Neuronal stem cell (in vitro differentiated cells): ENCODE results near the gene ABCC1.

ENCODE experiments used
- DNase-seq: peaks from one replicate; pipeline ENCODE4 v3.0.0-alpha.2; 2013; ENCODE audit warnings: low spot score
- H2AFZ ChIP-seq: one replicate; pipeline ENCODE4 v1.6.1; 2013; ENCODE audit warnings: mild to moderate bottlenecking, low read length, inconsistent platforms
- H2AK5ac ChIP-seq: 2 replicates; pipeline ENCODE4 v1.6.1; 2013; ENCODE audit warnings: low read depth, mild to moderate bottlenecking, inconsistent platforms, low read length, moderate library complexity, mixed read lengths
- H2BK120ac ChIP-seq: 2 replicates; pipeline ENCODE4 v1.6.1; 2013; ENCODE audit warnings: low read depth, mild to moderate bottlenecking, inconsistent platforms, low read length, moderate library complexity, mixed read lengths
- H2BK12ac ChIP-seq: one replicate; pipeline ENCODE4 v1.6.1; 2013; ENCODE audit warnings: low read length, inconsistent platforms
- H2BK15ac ChIP-seq: 2 replicates; pipeline ENCODE4 v1.6.1; 2013; ENCODE audit warnings: mild to moderate bottlenecking, low read length, inconsistent platforms, mixed read lengths
- H2BK5ac ChIP-seq: one replicate; pipeline ENCODE4 v1.6.1; 2013; ENCODE audit warnings: inconsistent platforms, mild to moderate bottlenecking, low read length, moderate library complexity
- H3K14ac ChIP-seq: one replicate; pipeline ENCODE4 v1.6.1; 2013; ENCODE audit warnings: low read length, inconsistent platforms
- H3K18ac ChIP-seq: 2 replicates; pipeline ENCODE4 v1.6.1; 2013; ENCODE audit warnings: low read length, inconsistent platforms
- H3K23ac ChIP-seq: 2 replicates; pipeline ENCODE4 v1.6.1; 2013; ENCODE audit warnings: low read depth, mild to moderate bottlenecking, mixed read lengths, low read length, inconsistent platforms; ENCODE audit not compliant: poor library complexity
- H3K27ac ChIP-seq: replicated peaks from 3 replicates; pipeline ENCODE4 v1.5.1; 2013; ENCODE audit warnings: low read length, inconsistent platforms
- H3K27me3 ChIP-seq, 3 experiments: 2 replicates each; pipeline ENCODE4 v1.6.1; 2013; ENCODE audit warnings: low read length in 3 of 3, mild to moderate bottlenecking in 2 of 3, inconsistent platforms in 1 of 3, low read depth in 1 of 3, mixed read lengths in 1 of 3, moderate library complexity in 1 of 3; ENCODE audit not compliant: control insufficient read depth in 3 of 3, insufficient read depth in 3 of 3
- H3K36me3 ChIP-seq, 2 donors: replicated peaks in 1 of 2; 2 replicates each; pipeline ENCODE4 v1.6.1; 2013; ENCODE audit warnings: low read length in 2 of 2; ENCODE audit not compliant: control insufficient read depth in 2 of 2, insufficient read depth in 2 of 2
- H3K4ac ChIP-seq: 2 replicates; pipeline ENCODE4 v1.6.1; 2013; ENCODE audit warnings: inconsistent platforms, mild to moderate bottlenecking, low read length, moderate library complexity
- H3K4me1 ChIP-seq, 2 donors: 1 replicate in 1 of 2; 2 replicates in 1 of 2; pipeline ENCODE4 v1.6.1; 2013; ENCODE audit warnings: low read length in 2 of 2, low read depth in 1 of 2; ENCODE audit not compliant: control insufficient read depth in 2 of 2, insufficient read depth in 1 of 2
- H3K4me2 ChIP-seq: one replicate; pipeline ENCODE4 v1.6.1; 2013; ENCODE audit warnings: mild to moderate bottlenecking, low read length, inconsistent platforms; ENCODE audit not compliant: insufficient read depth, poor library complexity, severe bottlenecking
- H3K4me3 ChIP-seq, 2 donors: 2 replicates each; pipeline ENCODE4 v1.5.1; 2013; ENCODE audit warnings: low read length in 2 of 2, mild to moderate bottlenecking in 2 of 2, inconsistent platforms in 1 of 2, moderate library complexity in 1 of 2
- H3K79me1 ChIP-seq: one replicate; pipeline ENCODE4 v1.6.1; 2013; ENCODE audit warnings: low read depth, mild to moderate bottlenecking, inconsistent platforms, low read length, moderate library complexity
- H3K9ac ChIP-seq: one replicate; pipeline ENCODE4 v1.6.1; 2013; ENCODE audit warnings: mild to moderate bottlenecking, low read depth, low read length, inconsistent platforms; ENCODE audit not compliant: poor library complexity
- H3K9me3 ChIP-seq, 2 donors: replicated peaks in 1 of 2; 2 replicates each; pipeline versions ENCODE3 to v1.6.1; 2013; ENCODE audit warnings: low read length in 2 of 2, mild to moderate bottlenecking in 2 of 2, inconsistent platforms in 1 of 2, low read depth in 1 of 2, mixed read lengths in 1 of 2, moderate library complexity in 1 of 2; ENCODE audit not compliant: control insufficient read depth in 2 of 2, insufficient read depth in 1 of 2
- H4K8ac ChIP-seq: one replicate; pipeline ENCODE4 v1.6.1; 2013; ENCODE audit warnings: low read depth, mild to moderate bottlenecking, inconsistent platforms, low read length, moderate library complexity
- H4K91ac ChIP-seq: one replicate; pipeline ENCODE4 v1.6.1; 2013; ENCODE audit warnings: low read length, low read depth, mild to moderate bottlenecking, inconsistent platforms; ENCODE audit not compliant: poor library complexity
- WGBS, 2 donors: extraction: QIAGEN DNeasy Blood & Tissue Kit; methylation state at CpG; one replicate each; pipeline ENCODE4 v1.1.7; 2013; ENCODE audit warnings: missing lambda C conversion rate in 2 of 2, mixed read lengths in 1 of 2; ENCODE audit not compliant: insufficient read length in 2 of 2, insufficient replicate concordance in 1 of 2; ENCODE audit errors: extremely low coverage in 2 of 2; 5-methylcytosine and 5-hydroxymethylcytosine counted together

ABCC1 gene

DNA sequence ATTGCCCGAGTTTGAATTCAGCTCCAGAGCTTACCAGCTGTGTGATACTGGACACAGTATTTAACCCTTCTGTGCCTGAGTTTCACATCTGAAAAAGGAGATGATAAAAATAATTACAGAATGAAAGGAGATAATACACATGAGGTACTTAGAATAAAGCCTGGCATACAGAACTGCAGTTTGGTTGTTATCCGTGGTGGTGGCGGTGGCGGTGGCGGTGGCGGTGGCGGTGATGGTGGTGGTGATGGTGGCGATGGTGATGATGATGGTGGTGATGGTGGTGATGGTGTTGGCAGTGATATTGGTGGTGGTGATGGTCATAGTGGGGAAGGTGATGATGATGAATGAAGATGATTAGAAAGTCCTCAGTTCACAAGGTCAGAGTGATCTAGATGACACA, 57.2 kb downstream of the ABCC1 start:
- H3K27me3 ChIP-seq: no peaks in the 10 kb centered on the region
- no peak overlapping the region for H3K14ac ChIP-seq
- no peak overlapping the region for H3K4ac ChIP-seq
- peak overlapping the region; percentile 15 for H3K9ac ChIP-seq
- no peak overlapping the region for H2BK5ac ChIP-seq
- H4K91ac ChIP-seq: no peak overlapping the region
- no peak overlapping the region for H2BK120ac ChIP-seq
- H2AK5ac ChIP-seq: no peak overlapping the region
- no peak overlapping the region for H3K27ac ChIP-seq
- no peak overlapping the region for H3K4me3 ChIP-seq
- H3K9me3 ChIP-seq: peaks cover 0 to 2% of the 10 kb centered on the region in 2 donors
- H2AFZ ChIP-seq: no peak overlapping the region
- no peak for DNase-seq
- H4K8ac ChIP-seq: no peak overlapping the region
- peaks cover 2% of the 10 kb centered on the region for H3K79me1 ChIP-seq
- H3K4me2 ChIP-seq: no peak overlapping the region
- no peaks in the 10 kb centered on the region for H3K4me1 ChIP-seq
- WGBS, 2 donors: no CpG with 5 or more reads among the region's 8 CpGs
- no peak overlapping the region for H2BK12ac ChIP-seq
- peaks cover 0 to 14% of the 10 kb centered on the region in 2 donors for H3K36me3 ChIP-seq
- H3K23ac ChIP-seq: no peak overlapping the region
- no peak overlapping the region for H3K18ac ChIP-seq
- H2BK15ac ChIP-seq: no peak overlapping the region

DNA sequence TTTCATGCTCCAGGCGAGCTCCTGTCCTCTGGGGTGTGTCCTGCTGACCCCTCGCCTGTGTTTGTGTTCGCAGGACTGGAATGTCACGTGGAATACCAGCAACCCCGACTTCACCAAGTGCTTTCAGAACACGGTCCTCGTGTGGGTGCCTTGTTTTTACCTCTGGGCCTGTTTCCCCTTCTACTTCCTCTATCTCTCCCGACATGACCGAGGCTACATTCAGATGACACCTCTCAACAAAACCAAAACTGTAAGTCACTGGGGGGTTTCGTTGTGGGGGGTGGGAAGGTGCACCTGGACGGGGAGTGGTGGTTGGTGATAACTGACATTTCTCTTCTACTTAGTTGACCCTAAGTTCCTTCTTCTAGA, 58.3 kb downstream of the ABCC1 start:
- Histone ChIP-seq H3K4ac (no peak overlapping the region), H2AK5ac (no peak overlapping the region), H2BK15ac (no peak overlapping the region), H2BK120ac (no peak overlapping the region), H3K4me3 (no peak overlapping the region), H3K18ac (no peak overlapping the region), H3K4me2 (no peak overlapping the region), H3K4me1 (no peaks in the 10 kb centered on the region), H3K36me3 (peaks cover 3 to 16% of the 10 kb centered on the region in 2 donors), H2AFZ (no peak overlapping the region), H2BK5ac (no peak overlapping the region), H4K8ac (no peak overlapping the region), H3K14ac (no peak overlapping the region), H3K27ac (no peak overlapping the region), H3K27me3 (no peaks in the 10 kb centered on the region), H3K79me1 (peaks cover 3% of the 10 kb centered on the region), H3K9ac (no peak overlapping the region), H3K9me3 (peaks cover 0 to 4% of the 10 kb centered on the region in 2 donors), H2BK12ac (no peak overlapping the region), H3K23ac (no peak overlapping the region), H4K91ac (no peak overlapping the region)
- no peak for DNase-seq
- WGBS, 2 donors: no CpG with 5 or more reads among the region's 11 CpGs

DNA sequence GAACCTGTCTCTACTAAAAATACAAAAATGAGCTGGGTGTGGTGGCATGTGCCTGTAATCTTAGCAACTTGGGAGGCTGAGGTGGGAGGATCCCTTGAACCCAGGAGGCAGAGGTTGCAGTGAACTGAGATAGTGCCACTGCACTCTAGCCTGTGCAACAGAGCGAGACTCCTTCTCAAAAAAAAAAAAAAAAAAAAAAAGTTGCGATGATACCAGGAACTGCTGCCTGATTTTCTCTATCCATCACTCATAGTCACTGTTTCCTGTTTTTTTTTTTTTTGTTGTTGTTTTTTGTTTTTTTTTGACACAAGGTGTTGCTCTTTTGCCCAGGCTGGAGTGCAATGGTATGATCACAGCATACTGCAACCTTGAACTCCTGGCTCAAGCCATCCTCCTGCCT, 59.2 kb downstream of the ABCC1 start:
- no peak overlapping the region for H3K9ac ChIP-seq
- no peaks in the 10 kb centered on the region for H3K4me1 ChIP-seq
- no peak overlapping the region for H2AK5ac ChIP-seq
- H2BK15ac ChIP-seq: no peak overlapping the region
- no peak overlapping the region for H3K18ac ChIP-seq
- peaks cover 3 to 16% of the 10 kb centered on the region in 2 donors for H3K36me3 ChIP-seq
- H3K23ac ChIP-seq: no peak overlapping the region
- peaks cover 0 to 4% of the 10 kb centered on the region in 2 donors for H3K9me3 ChIP-seq
- H3K4ac ChIP-seq: no peak overlapping the region
- H3K27ac ChIP-seq: no peak overlapping the region
- no peak overlapping the region for H4K8ac ChIP-seq
- H4K91ac ChIP-seq: no peak overlapping the region
- H3K14ac ChIP-seq: no peak overlapping the region
- no peak overlapping the region for H3K4me2 ChIP-seq
- H3K27me3 ChIP-seq: no peaks in the 10 kb centered on the region
- H3K4me3 ChIP-seq: no peak overlapping the region
- WGBS, 2 donors: no CpG with 5 or more reads among the region's 2 CpGs
- no peak overlapping the region for H2BK120ac ChIP-seq
- H2AFZ ChIP-seq: no peak overlapping the region
- H3K79me1 ChIP-seq: peaks cover 3% of the 10 kb centered on the region
- no peak overlapping the region for H2BK5ac ChIP-seq
- no peak for DNase-seq
- no peak overlapping the region for H2BK12ac ChIP-seq

DNA sequence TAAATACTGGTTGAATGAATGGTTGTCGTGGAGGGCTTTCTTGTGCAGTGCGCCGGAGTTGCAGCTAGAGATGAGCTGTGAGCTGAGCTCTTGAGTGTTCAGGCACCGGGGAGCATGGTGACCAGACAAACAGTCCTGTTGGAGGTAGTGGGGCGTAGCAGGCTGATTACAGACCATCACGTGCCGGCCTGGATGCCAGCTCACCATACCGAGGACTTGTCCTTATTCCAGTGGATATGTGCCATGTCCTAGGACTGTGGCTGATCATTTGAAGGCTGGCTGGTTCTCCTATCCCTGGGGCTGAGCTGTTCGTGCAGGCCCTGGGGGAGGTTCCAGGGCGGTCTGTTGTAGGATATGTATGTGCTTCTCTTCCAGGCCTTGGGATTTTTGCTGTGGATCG, 60.0 kb downstream of the ABCC1 start:
- no CpG with 5 or more reads among the region's 11 CpGs for WGBS, 2 donors
- Histone ChIP-seq H3K36me3 (peaks cover 3 to 18% of the 10 kb centered on the region in 2 donors), H4K8ac (no peak overlapping the region), H3K9me3 (peaks cover 0 to 4% of the 10 kb centered on the region in 2 donors), H3K27me3 (no peaks in the 10 kb centered on the region), H3K4ac (peak overlapping the region; percentile 11), H2BK5ac (peak overlapping the region; percentile 82), H3K4me3 (no peak overlapping the region), H3K18ac (no peak overlapping the region), H2BK15ac (no peak overlapping the region), H3K23ac (peak overlapping the region; percentile 55), H2BK120ac (no peak overlapping the region), H3K4me2 (no peak overlapping the region), H2AK5ac (no peak overlapping the region), H3K14ac (peak overlapping the region; percentile 56), H3K9ac (no peak overlapping the region), H3K79me1 (peaks cover 3% of the 10 kb centered on the region), H4K91ac (no peak overlapping the region), H2AFZ (no peak overlapping the region), H3K27ac (no peak overlapping the region), H3K4me1 (no peaks in the 10 kb centered on the region), H2BK12ac (peak overlapping the region; percentile 58)
- no peak for DNase-seq
